ENCODE data around the gene RAPGEFL1.
"Not testable (repeated sequence)": the region's sequence is repeated elsewhere in the genome, so short reads cannot be mapped to it uniquely, and the experiment has no call there.

The RAPGEFL1 gene

DNA sequence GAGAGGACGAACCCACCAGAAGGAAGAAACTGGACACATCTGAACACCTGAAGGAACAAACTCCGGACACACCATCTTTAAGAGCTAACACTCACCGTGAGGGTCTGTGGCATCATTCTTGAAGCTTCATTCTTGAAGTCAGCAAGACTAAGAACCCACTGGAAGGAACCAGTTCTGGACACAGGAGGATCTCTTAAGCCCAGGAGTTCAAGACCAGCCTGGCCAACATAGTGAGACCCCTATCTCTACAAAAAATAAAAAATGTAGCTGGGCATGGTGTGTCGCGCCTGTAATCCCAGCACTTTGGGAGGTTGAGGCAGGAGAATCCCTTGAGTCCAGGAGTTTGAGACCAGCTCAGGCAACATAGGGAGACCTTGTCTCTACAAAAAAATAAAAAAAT is 21.3 kb downstream of the RAPGEFL1 start:
- no peak overlapping the region for H3K4me3 ChIP-seq (ENCODE audit: low read depth, low read length)

DNA sequence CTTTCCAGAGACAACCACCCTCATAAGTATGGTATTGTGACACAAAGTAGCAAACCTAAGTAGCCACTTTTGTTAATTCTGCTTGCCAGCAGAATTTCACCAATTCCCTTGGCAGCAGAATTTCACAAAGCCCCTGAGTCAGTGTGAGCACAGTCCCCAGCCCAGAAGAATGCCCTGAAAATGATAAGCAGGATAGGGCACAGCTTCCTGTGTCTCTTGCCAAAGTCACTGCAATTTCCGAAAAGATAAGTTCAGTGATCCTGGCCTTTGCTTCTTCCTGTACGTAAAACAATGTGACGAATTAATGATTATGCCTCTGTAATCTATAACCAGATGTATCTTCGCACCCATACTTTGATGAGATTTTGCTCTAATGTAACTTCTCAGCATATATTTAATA is 25.9 kb downstream of the RAPGEFL1 start:
- H3K4me3 ChIP-seq (ENCODE audit: low read depth, low read length) = no peak overlapping the region

DNA sequence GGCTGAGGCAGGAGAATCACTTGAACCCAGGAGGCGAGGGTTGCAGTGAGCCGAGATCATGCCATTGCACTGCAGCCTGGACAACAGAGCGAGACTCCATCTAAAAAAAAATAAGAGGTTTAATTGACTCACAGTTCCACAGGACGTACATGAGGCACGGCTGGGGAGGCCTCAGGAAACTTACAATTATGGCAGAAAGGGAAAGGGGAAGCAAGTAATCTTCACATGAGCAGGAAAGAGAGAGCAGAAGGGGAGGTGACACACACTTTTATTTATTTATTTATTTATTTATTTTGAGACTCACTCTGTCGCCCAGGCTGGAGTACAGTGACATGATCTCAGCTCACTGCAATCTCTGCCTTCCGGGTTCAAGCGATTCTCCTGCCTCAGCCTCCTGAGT is 28.9 kb downstream of the RAPGEFL1 start:
- H3K4me3 ChIP-seq (ENCODE audit: low read depth, low read length) = not testable (repeated sequence)

DNA sequence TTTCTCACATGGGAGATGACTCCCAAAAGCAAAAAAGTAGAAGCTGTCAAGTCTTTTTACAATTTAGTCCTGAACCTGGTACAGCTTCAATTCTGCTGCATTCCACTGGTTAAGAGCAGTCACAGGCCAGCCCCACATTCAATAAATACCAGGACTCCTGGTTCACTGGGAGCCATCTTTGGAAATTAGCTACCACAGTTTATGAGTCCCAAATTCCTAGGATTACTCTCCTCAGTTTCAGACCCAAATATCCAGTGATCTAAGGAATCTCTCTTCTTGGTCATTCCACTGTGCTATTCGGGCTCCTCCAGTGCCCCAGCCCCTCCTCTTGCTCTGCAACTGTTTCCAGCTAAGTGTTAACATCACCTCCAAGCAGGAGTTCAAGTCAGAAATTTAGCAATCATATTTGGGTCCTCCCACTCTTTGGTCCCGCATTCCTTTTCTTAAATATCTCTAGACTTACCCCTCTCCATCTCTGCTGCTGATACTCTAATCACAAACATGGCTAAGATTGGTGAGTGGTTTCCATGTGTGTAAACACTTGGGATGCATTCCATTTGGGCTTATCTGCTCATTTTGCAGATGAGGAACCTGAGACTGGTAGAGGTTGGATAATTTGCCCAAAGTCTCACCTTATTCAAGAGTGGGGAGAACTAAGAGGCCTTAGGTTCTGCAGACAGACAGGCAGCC is 32.3 kb downstream of the RAPGEFL1 start:
- H3K4me3 ChIP-seq (ENCODE audit: low read depth, low read length) = no peak overlapping the region

DNA sequence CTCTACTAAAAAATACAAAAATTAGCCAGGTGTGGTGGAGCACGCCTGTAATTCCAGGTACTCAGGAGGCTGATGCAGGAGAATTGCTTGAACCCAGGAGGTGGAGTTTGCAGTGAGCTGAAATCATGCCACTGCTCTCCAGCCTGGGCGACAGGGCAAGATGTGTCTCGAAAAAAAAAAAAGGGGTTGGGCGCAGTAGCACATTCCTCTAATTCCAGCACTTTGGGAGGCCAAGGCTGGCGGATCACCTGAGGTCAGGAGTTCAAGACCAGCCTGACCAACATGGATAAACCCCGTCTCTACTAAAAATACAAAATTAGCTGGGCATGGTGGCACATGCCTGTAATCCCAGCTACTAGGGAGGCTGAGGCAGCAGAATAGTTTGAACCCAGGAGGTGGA is 36.6 kb downstream of the RAPGEFL1 start:
- H3K4me3 ChIP-seq (ENCODE audit: low read depth, low read length) = not testable (repeated sequence)

DNA sequence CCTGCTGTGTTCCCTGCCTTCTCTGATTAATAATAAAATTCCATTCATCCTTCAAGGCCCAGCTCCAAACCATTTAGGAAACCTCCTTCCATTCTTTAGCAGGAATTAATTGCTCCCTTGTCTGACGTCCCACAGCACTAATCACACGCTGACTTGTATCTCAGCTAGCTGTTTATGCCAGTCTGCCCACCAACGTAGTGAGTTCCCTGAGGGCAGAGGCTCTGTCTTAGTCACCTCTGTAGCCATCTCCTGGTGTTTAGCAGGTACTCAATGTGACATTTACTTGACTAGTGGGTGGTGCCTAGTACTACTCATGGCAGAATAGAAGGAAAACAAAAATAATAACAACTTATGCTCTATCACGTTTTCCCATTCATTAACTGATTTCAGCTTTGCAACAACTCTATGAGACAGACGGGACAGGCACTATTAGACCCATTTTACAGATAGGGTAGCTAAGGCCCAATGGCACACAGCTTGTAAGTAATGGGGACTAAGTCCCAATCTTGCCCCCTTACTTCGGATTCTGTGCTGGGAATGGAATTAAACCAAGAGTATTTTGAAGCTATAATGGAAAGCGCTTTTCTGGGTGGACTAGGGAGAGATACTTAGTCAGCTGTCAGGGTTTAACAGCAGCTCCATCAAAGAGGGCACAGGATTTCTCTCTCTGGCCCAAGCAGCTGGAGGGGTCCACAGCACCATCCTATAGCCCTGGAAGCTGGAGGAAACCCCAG is 40.9 kb downstream of the RAPGEFL1 start:
- peak overlapping the region; percentile 46 for H3K4me3 ChIP-seq (ENCODE audit: low read depth, low read length)

DNA sequence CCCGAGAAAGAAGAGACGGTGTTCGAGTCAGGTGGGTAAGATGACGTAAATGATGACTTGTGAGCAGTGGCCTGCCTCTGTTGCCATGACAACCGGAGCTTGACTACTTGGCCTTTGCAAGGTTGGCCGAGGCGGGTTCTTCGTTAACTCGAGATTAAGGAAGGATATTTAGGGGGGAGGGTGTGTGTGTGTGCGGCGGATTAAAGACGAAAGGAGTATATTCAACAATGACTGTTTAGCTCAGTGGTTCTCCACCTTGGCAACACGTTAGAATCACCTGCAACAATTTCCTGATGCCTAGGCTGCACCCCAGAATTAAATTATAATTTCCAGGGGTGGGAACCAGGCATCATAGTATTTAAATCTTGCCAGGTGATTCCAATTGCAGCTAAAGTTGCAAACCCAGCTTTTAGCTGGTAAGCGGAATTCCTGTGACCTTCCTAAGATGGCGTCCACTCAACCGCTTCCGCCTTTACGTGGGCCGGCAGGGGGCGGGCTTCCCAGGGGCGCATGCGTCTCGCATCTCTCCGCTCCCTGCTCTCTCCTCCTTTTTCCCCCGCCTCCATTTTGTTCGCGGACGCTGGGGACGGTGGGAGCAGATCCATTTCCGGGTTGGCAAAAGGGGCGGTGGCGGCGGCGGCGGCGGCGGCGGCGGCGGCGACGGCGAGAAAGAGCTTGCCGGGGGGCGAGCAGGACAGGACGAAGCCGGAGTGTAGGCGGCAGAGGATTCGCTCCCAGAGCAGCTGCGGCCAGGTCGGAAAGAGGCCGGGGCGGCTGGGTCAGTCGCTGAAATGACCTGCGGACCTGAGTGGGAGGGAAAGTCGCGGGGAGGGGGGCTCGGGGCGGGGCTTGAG is 41.7 kb downstream of the RAPGEFL1 start, which contains the start of gene WIPF2:
TSS of gene WIPF2 (plus strand) at position 565 of the 854 bp plus-strand sequence. CDS start 37,156 bp downstream, outside the sequence.
- H3K4me3 ChIP-seq (ENCODE audit: low read depth, low read length) = peak within 1 kb of the TSS; percentile 92

DNA sequence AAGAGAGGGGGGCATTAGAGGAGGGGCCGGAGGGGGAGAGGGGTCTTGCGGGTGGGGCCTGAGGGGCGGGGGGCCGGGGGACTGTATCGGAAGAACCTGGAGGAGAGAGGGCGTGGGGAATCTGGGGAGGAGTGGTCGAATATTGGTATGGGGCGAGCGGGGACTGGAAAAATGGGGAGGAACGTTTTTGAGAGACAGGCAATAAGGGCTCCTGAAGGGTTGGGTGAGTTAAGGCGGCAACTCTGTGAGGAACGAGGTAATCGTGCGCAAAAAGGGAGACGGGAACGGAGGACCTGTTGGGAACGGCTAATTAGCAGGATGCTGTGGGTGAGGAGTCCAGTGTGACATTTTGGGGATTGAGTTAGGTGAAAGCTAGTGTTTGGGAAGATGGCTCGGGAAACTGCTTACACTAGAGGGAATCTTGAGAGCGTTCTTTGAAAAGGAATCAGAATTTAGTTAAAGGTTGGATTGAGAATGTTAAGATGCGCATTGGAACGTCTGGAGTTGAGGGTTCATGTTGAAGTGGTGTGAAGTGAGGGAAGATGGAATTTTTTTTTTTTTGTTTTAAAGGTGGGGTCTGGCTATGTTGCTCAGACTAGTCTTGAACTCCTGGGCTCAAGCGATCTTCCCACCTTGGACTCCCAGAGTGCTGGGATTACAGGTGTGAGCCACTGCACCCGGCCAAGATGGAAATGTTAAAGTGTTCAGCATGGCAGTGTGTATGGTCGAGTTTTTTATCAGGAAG is 42.5 kb downstream of the RAPGEFL1 start:
- H3K4me3 ChIP-seq (ENCODE audit: low read depth, low read length) = peak overlapping the region; percentile 92

DNA sequence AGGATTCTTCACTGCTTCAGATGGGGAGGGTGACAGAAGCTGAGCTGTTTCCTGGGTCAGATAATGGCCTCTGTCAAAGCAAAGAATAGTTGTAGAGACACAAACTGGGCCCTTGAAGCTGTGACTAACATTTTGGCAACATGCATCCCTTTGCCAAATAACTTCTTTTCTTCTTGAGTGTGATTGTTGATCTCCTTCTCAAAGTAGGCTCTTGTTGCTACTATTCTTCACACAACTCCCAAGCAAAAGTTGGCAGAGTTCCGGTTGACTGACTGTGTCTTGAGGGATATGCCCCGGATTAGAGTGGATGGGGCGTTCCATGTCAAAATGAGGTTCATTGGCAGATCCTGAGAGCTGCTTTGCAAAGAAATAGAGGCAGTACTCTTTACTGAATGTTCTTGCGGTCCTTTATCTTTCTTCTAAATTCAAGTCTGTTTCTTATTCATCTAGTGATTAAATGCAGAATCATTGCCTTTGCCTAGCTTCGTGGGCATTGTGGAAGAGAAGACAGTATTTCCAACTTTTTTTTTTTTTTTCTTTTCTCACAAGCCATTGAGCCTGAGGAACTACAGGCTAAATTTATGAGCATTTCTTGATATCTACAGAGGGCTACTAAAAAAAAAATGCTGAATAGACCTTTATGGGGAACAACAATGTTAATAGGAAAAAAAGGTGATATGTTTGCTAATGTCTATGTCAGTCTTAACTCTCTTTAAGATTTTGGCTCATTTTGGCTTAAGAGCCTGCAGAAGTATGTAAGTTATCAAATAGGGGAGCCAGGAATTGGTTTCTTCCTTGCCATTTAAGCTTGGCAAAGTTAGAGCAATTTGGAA is 47.7 kb downstream of the RAPGEFL1 start:
- no peak overlapping the region for H3K4me3 ChIP-seq (ENCODE audit: low read depth, low read length)

DNA sequence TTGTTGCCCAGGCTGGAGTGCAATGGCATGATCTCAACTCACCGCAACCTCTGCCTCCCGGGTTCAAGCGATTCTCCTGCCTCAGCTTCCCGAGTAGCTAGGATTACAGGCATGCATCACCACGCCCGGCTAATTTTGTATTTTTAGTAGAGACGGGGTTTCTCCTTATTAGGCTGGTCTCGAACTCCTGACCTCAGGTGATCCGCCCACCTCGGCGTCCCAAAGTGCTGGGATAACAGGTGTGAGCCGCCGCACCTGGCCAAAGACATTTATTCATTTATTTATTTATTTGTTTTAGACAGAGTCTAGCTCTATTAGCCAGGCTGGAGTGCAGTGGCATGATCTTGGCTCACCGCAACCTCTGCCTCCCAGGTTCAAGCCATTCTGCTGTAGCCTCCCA is 51.9 kb downstream of the RAPGEFL1 start:
- not testable (repeated sequence) for H3K4me3 ChIP-seq (ENCODE audit: low read depth, low read length)

DNA sequence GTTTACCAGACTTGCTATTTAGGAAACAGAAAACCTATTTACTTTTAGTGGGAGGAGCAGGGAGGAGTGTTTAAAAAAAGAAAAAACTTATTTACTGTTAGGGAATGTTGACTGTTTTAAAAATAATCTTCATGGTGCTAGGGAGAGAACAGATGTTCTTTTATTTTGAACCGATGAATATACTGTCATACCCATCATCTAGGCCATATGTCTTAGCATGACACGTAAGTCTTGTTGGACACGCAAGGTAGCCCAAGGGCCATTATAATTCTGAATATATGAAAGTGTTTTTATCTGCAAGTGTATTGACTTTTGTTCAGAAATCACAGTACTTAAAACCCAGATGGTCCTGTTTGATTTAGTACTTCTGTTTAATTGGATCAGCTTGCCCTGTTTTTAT is 53.4 kb downstream of the RAPGEFL1 start:
- H3K4me3 ChIP-seq (ENCODE audit: low read depth, low read length) = no peak overlapping the region

DNA sequence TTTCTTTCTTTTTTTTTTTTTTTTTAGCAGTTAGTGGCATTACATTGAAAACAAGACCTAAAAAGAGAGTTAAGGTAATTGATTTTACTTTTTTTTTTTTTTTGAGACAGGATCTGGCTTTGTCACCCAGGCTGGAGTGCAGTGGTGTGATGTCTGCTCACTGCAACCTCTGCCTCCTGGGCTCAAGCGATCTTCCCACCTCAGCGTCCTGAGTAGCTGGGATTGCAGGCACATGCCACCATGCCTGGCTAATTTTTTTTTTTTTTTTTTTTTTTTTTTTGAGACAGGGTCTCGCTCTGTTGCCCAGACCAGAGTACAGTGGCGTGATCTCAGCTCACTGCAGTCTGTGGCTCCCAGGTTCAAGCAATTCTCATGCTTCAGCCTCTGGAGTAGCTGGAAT is 54.7 kb downstream of the RAPGEFL1 start:
- H3K4me3 ChIP-seq (ENCODE audit: low read depth, low read length) = not testable (repeated sequence)

DNA sequence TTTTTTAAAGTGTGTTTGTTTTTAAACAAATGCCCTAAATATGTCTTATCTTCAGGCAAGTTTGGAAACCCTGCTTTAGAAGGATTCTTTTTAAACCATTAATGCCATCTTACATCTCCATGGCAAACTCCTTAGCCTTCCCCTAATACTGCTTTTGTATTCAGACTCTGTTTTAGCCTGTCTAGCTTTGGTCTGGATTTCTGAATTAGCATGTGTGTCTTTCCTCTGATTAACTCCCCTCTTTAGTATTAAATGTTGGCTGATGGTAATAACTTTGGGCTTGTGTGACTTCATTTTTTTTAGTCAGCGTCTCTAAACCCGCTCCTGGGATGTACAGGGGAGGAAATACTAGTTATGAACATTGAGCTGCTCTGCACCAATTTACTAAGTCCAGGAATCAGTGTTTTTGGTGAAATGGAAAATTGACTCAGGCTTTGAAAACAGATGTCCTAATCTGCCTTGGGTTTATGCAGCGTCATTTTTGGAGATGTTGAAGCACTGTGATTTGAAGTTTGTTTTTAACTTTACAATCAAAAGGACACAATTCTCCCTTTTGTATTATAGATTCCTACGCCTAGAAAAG is 64.1 kb downstream of the RAPGEFL1 start:
- H3K4me3 ChIP-seq (ENCODE audit: low read depth, low read length) = no peak overlapping the region

DNA sequence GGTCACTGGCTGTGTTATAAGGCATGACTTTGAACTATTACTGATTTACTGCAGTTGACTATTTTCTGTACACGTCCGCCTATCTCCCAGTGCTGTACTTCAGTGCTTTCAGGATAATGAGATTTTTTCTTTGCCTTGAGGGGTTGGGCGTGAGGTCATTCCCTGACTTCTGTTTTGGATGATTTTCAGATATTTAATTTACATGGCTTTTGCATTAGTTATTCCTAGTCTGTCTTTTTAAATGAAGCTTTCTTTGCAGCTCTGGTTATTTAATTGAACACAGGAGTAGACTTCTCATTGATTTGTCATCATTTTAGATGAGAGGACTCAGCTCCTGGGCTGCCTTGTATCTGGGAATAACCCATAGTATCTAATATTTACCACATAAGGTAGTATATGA is 65.5 kb downstream of the RAPGEFL1 start:
- no peak overlapping the region for H3K4me3 ChIP-seq (ENCODE audit: low read depth, low read length)

DNA sequence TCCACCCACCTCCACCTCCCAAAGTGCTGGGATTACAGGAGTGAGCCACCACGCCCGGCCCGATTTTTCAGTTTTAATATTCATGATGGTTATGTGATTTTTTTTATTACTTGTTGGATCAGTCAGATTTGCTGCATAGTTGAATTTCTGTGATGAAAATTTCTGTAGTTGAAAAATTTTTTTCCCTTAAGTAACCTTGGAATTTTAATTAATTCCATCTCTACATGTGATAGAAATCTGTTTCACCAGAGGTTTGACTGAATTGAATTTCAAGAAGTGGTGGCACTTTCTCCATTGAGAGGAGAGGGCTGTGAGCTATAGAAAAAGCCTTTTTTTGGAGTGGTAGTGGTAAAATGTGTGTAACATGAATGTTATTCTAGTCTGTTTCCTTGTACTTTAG is 66.5 kb downstream of the RAPGEFL1 start:
- H3K4me3 ChIP-seq (ENCODE audit: low read depth, low read length) = no peak overlapping the region

DNA sequence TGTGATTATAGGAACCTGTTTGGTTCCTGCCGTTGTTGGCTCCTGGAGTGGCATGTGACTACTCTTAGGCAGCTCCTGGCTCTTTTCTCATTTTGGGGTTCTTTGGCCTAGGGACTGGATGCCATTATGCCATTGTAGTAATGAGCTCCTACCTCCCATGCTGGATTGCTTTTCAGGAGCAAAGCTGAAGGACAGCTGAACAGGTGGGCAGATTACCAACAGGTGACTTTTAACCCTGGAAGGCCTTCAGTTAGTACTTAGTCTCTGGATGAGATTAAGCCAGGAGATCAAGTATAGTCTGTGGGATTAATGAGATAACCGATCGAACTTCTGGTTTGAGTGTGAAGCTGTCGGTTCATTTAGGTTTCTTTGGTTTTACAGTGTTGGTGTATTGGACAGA is 67.0 kb downstream of the RAPGEFL1 start:
- no peak overlapping the region for H3K4me3 ChIP-seq (ENCODE audit: low read depth, low read length)

All from iPS-11a (cell line).